Measurements from ENCODE around the gene MAFF.

Gene MAFF

DNA sequence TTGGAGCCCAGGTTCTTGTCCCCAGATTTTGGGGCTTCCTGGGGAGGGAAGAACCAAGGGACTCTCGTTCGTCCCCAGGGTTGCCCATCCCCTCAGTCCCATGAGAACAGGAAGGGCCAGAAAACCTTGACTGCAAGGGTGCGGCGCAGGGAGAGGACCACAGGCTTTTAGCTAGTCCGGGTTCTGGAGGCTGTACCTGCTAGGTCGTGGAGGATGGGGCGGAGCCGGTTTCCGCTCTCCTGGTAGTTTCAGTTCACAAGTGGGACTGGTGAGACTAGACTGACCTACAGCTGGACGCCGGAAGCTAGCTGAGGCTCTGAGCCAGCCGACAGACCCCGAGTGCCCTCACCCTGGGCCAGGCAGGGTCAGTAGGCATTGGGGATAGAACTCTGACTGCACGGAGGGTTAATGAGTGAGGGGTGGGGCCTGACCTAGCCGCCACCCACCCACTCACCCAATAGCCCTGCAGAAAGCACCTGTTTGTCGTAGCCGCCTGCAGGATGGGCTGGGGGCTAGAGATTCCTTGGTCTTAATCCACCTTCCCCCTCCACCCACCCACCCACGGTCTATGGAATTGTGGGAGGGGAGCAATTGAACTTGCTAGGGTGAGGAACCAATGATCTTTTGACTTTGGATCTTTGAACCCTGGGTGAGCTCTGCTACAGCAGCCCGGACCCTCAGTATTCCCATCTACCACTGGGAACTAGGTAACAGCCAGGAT, 1.5 kb downstream of the MAFF start:
- Histone ChIP-seq H3K27me3 (ENCODE audit: insufficient read depth, low read depth, severe bottlenecking) (no peaks in the 10 kb centered on the region), H3K36me3 (no peaks in the 10 kb centered on the region), H3K27ac (no peak overlapping the region; the same call in 1 of the 2 replicates), H3K9me3 (ENCODE audit: severe bottlenecking) (no peaks in the 10 kb centered on the region), H3K4me3 (ENCODE audit: low read depth, low read length) (peak overlapping the region; percentile 84)
- TF ChIP-seq, protein P1, sequence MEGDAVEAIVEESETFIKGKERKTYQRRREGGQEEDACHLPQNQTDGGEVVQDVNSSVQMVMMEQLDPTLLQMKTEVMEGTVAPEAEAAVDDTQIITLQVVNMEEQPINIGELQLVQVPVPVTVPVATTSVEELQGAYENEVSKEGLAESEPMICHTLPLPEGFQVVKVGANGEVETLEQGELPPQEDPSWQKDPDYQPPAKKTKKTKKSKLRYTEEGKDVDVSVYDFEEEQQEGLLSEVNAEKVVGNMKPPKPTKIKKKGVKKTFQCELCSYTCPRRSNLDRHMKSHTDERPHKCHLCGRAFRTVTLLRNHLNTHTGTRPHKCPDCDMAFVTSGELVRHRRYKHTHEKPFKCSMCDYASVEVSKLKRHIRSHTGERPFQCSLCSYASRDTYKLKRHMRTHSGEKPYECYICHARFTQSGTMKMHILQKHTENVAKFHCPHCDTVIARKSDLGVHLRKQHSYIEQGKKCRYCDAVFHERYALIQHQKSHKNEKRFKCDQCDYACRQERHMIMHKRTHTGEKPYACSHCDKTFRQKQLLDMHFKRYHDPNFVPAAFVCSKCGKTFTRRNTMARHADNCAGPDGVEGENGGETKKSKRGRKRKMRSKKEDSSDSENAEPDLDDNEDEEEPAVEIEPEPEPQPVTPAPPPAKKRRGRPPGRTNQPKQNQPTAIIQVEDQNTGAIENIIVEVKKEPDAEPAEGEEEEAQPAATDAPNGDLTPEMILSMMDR (IDR thresholded peaks at IDR 0.05; ENCODE audit: low read depth, low read length): no peak
- DNase-seq: peak; percentile 29

DNA sequence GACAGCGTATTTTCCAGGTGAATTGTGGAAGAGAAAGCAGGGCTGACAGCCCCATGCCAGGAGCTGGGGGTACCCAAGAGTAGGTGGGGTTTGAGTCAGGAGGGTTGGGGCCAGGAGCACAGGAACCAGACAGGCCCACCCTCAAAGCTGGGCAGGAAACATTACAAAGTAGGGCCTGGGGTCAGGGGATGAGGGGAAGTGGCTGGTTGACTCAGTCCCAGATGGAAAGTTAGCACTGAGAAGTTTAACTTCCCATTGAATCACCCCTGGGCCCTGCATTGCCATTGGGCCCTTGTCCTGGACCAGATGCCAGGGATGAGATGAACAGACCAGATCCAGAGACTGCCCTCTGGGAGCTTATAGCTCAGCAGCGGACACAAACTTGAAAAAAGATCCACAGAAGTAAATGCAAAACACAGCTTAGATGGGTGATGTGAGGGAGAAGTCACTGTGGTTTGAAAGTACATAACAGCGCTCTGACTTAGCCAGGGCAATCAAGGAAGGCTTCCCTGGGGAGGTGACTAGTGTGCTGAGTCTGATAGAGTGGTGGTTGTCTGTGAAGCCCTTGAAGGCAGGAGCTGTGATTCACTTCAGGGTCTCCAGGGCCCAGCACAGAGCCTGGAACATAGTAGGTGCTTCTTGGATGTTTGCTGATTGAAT, 2.2 kb downstream of the MAFF start:
- Histone ChIP-seq H3K9me3 (ENCODE audit: severe bottlenecking) (no peaks in the 10 kb centered on the region), H3K27me3 (ENCODE audit: insufficient read depth, low read depth, severe bottlenecking) (no peaks in the 10 kb centered on the region), H3K4me3 (ENCODE audit: low read depth, low read length) (no peak overlapping the region), H3K27ac (no peak overlapping the region), H3K36me3 (no peaks in the 10 kb centered on the region)
- no peak for DNase-seq
- TF ChIP-seq, protein P1 (IDR thresholded peaks at IDR 0.05; ENCODE audit: low read depth, low read length): no peak

DNA sequence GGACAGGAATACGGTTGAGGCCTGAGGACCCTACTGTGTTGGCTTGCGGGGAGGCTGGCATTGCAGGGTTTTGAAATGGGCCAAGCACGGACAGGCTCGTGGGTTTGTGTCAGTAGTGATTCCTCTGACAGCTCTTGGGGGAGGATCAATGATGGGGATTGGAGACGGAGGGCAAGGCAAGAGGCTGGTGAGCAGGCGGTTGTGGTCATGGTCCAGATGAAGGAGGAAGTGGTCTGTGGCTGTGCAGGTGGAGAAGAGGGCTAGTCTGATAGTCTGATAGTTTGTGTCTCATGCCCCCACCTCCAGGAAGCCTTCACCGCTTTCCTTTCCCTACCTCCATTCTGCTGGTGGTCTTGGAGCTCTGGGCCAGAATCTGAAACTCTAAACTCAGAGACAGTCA, 3.0 kb downstream of the MAFF start:
- Histone ChIP-seq H3K27ac (no peak overlapping the region), H3K27me3 (ENCODE audit: insufficient read depth, low read depth, severe bottlenecking) (no peaks in the 10 kb centered on the region), H3K36me3 (no peaks in the 10 kb centered on the region), H3K4me3 (ENCODE audit: low read depth, low read length) (no peak overlapping the region), H3K9me3 (ENCODE audit: severe bottlenecking) (no peaks in the 10 kb centered on the region)
- TF ChIP-seq, protein P1 (IDR thresholded peaks at IDR 0.05; ENCODE audit: low read depth, low read length): no peak
- DNase-seq: no peak

DNA sequence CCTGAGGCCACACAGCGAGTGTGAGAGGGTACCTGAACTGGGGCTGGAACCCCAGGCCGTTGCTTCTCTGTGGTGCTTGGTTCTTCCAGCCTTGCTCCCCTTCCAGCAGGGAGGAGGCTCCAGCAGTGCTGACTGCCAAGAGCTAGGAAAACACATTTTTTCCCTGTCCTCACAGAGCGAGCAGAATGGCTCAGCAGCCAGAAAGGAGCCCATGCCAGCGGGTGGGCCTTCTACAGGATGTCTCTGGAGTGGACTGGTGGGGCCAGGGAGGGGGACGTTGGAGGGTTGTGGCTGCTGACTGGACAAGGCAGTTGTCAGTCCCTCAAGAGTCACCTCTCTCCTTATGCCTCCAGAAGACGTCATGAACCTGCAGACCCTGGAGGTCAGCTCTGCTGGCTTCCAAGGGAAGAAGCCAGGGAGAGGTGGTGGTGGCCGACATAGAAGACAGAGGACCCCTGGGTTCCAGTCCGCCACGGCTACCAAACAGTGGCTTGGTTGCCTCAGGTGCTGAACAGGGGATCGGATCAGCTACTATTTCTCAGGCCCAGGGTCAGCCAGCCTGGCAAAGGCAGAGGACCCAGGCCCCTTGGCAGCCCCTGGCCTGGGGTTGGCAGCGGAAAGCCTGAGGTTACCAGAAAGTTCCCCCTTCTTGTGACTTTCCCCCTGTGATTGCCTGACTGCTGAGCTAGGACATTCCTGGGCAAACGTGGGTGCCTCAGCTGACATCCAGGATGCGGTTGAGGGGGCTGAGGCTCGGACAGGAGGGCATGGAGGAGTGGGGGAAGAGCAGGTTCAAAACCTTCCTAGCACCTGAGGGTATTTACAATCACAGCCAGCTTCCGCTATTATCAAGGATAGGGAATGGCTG, 3.7 kb downstream of the MAFF start:
- no peaks in the 10 kb centered on the region for H3K36me3 ChIP-seq
- no peak overlapping the region for H3K27ac ChIP-seq
- no peak for DNase-seq
- no peaks in the 10 kb centered on the region for H3K27me3 ChIP-seq (ENCODE audit: insufficient read depth, low read depth, severe bottlenecking)
- TF ChIP-seq, protein P1 (IDR thresholded peaks at IDR 0.05; ENCODE audit: low read depth, low read length): no peak
- no peaks in the 10 kb centered on the region for H3K9me3 ChIP-seq (ENCODE audit: severe bottlenecking)
- H3K4me3 ChIP-seq (ENCODE audit: low read depth, low read length): no peak overlapping the region

DNA sequence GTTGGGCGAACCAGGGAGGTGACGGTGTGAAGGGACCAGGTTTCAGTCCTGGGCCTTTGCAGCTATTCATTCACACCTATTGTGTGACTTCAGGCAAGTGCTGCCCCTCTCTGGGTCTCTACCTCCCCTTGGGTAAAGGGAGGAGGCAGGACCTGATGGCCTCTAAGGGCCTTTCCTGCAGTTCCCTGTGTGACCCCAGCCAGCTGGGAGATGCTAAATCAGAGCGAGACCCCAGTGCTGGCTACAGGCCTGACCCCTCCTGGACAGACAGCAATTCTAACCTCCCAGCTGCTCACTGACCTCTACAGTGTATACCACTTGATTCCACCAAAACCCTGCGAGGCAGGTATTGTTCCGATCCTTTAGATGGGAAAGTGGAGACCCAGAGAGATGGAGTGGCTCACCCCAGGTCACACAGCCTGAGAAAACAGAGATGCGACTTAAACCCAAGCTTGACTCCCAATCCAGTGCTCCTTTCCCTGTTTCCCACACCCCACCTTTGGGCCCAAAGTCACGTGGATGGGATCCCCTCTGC, 6.2 kb downstream of the MAFF start:
- DNase-seq: no peak
- Histone ChIP-seq H3K27me3 (ENCODE audit: insufficient read depth, low read depth, severe bottlenecking) (no peaks in the 10 kb centered on the region), H3K36me3 (no peaks in the 10 kb centered on the region), H3K27ac (no peak overlapping the region), H3K4me3 (ENCODE audit: low read depth, low read length) (no peak overlapping the region), H3K9me3 (ENCODE audit: severe bottlenecking) (no peaks in the 10 kb centered on the region)
- TF ChIP-seq, protein P1 (IDR thresholded peaks at IDR 0.05; ENCODE audit: low read depth, low read length): no peak
